ENCODE data around the gene LCA5.

DNA sequence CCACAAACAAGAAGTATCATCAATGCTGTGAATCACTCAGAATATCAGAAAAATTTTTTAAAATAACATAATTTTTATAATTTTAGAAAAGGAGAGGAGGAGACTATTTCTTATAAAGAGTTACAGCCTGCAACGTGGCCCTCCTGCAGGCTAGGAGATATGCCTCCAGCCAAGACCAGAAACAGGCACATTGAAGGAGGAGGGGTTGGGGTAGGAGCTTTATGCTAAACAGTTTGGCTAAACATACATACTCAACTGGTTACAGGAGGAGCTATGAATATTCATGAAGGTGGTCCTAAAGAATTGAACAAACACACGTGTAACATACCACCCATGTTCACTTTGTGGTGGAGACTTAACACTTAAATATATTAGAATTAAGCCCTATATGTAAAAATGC, 14.2 kb upstream of the LCA5 start:
- no peak for TF ChIP-seq POLR2A (IDR thresholded peaks at IDR 0.05; ENCODE audit: low read depth)
- TF ChIP-seq, protein P1, sequence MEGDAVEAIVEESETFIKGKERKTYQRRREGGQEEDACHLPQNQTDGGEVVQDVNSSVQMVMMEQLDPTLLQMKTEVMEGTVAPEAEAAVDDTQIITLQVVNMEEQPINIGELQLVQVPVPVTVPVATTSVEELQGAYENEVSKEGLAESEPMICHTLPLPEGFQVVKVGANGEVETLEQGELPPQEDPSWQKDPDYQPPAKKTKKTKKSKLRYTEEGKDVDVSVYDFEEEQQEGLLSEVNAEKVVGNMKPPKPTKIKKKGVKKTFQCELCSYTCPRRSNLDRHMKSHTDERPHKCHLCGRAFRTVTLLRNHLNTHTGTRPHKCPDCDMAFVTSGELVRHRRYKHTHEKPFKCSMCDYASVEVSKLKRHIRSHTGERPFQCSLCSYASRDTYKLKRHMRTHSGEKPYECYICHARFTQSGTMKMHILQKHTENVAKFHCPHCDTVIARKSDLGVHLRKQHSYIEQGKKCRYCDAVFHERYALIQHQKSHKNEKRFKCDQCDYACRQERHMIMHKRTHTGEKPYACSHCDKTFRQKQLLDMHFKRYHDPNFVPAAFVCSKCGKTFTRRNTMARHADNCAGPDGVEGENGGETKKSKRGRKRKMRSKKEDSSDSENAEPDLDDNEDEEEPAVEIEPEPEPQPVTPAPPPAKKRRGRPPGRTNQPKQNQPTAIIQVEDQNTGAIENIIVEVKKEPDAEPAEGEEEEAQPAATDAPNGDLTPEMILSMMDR (IDR thresholded peaks at IDR 0.05): no peak
